Sigmoid colon (tissue), 3 donors: Measurements from ENCODE around the gene ANKRD53.
"Not testable (repeated sequence)": the region's sequence is repeated elsewhere in the genome, so short reads cannot be mapped to it uniquely, and the experiment has no call there.

Experiments used
- POLR2A ChIP-seq, 2 donors: fragments of 450-650 bp; IDR thresholded peaks; one replicate each; pipeline ENCODE4 v1.6.1; 2016; ENCODE audit warnings: antibody characterized with exemption in 2 of 2, mild to moderate bottlenecking in 2 of 2, moderate library complexity in 2 of 2
- TF ChIP-seq, protein P1 (sequence below), 4 experiments: fragments of 450-650 bp in 3 of 4; fragments of 200-600 bp in 1 of 4; IDR thresholded peaks; one replicate each; pipeline ENCODE4 v1.5.1; 2016 to 2019; ENCODE audit warnings: antibody characterized with exemption in 4 of 4, mild to moderate bottlenecking in 3 of 4, moderate library complexity in 2 of 4

DNA sequence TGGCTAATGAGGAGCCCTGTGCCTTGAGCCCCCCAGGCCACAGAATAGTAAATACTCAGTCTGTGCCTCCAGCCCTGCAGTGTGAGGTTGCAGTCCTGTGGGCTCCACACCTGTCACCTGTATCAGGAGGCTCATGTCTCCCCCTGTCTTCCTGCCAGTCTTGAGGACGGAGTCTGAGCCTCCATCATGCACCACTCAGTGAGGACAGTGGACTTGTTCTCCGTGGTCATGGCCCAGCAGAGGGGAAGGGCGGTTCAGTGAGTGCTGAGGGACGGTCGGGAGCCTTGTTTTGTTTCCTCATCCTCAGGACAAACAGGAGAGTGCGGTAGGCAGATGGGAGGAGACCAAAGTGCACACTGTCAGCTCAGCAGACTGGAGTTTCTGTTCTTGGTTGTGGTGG, 33.4 kb downstream of the ANKRD53 start:
- TF ChIP-seq POLR2A (IDR thresholded peaks at IDR 0.05), result not testable (repeated sequence)
- TF ChIP-seq, protein P1, sequence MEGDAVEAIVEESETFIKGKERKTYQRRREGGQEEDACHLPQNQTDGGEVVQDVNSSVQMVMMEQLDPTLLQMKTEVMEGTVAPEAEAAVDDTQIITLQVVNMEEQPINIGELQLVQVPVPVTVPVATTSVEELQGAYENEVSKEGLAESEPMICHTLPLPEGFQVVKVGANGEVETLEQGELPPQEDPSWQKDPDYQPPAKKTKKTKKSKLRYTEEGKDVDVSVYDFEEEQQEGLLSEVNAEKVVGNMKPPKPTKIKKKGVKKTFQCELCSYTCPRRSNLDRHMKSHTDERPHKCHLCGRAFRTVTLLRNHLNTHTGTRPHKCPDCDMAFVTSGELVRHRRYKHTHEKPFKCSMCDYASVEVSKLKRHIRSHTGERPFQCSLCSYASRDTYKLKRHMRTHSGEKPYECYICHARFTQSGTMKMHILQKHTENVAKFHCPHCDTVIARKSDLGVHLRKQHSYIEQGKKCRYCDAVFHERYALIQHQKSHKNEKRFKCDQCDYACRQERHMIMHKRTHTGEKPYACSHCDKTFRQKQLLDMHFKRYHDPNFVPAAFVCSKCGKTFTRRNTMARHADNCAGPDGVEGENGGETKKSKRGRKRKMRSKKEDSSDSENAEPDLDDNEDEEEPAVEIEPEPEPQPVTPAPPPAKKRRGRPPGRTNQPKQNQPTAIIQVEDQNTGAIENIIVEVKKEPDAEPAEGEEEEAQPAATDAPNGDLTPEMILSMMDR (IDR thresholded peaks at IDR 0.05), result not testable (repeated sequence)
